GM18520 (cell line): ENCODE data around the gene ANKS6.
A peak's percentile ranks its signal among the peaks of the same experiment; 100 is the strongest.

Experiments
- ATAC-seq: cut with Tn5 transposase; IDR thresholded peaks from one replicate; pipeline ENCODE4 v1.9.1; 2021; ENCODE audit not compliant: unreplicated experiment

Gene ANKS6

DNA sequence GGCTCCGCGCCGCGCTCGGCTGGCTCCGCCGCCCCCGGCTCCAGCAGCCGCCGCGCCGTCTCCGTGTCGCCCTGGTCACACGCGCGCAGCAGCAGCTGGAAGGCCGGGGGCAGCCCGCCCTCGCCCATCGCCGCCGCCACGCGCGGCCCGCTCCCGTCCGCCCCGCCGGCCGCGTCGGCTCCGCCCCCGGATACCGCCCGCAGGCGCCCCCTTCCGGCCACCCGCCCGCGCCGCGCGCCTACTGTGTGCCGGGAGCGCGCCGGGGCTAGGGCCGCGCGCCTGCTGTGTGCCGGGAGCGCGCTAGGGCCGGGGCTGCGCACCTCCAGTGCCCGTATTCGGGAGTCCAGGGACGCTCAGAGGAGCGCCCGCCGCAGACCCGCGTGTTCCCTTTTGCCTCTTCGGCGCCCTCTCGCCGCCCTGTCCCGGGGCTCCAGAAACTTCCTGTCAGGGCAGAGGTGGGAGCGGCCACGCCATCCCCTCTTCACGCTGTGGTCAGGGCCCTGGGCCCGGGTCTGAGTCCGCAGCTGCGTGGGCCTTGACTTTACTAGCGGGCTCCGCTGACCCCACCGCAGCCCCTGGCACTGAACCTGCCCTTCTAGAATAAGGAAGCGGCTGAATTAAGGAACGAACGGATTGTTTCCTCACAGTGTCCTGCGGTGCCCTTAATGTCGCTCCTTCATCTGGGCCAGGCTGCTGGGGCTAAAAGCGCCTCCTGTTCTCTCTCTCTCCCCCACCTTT is at the start of gene ANKS6:
Gene ANKS6 (minus strand): TSS at position 192 of the 738 bp plus-strand sequence. CDS start 64 bp downstream, at position 128.
- peak; percentile 48 for ATAC-seq

DNA sequence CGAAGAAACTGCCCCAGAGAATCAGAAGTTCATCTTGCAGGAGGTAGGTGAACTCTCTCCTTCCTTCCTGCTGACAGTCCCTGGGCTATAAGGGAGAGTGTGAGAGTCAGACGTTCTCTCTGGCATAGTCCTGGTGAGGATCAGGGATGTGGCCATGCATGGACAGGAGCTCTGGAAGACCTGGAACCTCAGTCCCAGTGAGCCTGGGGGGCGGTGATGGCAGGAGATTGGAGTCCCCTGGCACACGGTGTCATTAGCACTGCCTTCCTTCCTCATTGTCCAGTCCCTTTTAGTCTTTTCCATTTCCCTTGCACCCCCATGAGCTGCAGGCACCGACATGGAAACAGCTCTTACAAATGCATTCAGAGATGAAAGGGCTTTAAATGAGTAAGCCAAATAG is 49.7 kb upstream of the ANKS6 start:
- no peak for ATAC-seq

DNA sequence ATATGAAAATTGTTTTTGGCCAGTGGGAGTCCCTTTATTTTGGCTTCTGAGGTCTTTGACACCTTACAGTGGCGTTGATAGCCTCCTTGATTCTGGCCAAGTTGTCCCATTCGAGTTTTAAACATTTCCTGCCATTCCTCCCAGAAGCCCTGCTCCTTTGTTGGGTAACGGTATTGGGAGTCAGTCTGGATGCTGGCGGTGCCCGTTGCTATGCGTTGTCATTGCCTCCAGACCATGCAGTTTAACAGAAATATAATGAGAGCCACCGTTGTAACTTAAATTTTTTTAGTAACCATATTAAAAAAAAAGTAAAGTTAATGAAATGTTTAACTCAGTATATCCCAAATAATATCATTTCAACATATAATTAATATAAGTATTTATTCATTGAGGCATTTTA is 46.2 kb upstream of the ANKS6 start:
- ATAC-seq, result no peak

DNA sequence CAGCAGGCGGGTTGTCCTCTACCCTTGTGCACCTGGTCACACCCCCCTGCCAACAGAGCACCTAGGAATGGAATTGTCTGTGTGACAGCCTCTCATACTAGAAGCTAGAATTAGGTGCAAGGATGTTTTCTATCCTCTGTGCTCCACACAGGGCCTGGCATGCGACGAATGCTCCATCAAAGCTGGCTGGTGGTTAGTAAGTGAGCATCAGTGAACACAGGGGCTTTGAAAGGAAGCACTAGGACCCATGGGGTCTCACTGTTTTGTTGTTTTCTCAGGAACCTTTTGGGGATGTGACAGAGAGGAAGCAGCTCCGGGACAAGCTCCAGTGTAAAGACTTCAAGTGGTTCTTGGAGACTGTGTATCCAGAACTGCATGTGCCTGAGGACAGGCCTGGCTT is 43.4 kb upstream of the ANKS6 start:
- ATAC-seq, result no peak

DNA sequence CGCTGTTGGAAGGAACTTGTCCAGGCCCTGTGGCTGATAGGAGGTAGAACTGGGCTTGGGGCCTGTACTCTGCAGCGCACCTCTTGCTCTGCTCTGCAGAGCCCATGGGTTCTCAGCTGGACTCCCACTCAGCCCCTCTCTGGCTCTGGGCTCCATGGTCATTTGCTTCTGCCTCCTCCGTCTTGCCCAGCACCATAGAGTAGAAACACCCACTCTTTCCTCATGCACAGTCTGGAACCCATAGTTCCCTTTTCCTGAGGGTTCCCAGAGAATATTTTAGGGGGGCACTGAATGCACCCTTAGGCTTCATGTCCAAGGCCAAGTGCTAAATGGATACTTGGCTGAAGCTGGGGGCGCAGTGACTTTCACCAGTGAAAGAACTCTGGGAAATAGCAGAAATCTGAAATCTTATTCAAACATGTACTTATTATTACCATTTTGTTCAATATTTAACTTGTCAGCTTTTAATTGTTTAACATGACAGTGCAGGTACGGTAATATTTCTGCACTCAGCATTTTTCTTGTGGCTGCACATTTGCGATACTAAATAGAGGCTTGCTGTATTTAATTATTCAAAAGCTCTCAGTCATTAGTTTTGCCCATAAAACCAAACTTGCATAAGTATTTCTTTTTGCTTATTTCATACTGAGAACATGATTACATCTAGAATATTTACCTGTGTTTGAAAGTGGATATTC is 42.7 kb upstream of the ANKS6 start:
- ATAC-seq, result no peak

DNA sequence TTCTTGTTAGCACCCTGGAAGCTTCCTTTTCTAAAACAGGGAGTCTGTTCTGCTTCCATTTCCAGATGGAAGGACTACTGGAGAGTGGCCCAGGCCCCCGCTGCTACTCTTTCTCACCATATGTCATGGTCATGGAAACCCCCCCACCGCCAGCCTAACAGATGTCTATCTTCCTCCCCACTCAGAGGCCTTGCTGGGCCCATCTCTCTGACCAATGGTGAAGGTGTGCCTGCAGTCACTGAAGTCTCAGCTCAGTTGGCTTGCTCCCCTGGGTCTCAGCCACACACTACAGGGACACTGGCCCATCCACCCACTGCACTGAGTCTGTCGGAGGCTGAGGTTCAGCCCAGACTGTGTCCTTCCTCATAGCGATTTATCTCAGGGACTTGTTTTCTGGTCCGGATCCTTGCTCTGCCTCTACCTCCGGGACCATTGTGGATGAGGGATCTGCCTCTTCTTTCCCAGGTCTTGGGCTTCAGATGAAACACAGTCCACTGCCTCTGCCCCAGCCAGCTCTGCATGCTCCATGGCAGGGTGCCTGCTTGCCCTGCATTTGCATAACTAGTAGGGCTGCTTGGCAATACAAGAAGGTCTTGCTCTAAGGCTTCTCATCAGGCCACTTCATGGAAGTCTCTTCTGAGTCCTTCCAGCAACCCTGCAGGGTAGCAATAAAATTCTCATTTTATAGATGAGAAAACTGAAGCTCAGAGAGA is 42.0 kb upstream of the ANKS6 start:
- ATAC-seq, result no peak

DNA sequence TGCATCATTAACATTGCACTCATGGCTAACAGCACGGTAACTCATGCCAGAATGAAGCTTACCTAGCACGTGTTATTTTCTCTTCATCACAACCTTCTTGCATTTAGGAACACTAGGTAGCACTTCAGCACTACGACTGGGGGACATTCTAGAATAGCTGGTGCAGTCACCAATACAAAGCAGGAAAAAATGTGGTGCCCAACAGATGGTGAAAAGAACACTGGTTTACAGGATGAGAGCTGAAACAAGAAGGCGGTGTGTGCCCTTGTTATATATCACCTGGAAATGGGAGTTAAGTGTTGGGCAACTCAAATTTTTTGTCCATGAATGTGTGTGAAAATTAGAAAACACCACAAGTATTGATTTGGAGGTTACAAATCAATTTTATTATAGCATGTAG is 41.2 kb upstream of the ANKS6 start:
- no peak for ATAC-seq

DNA sequence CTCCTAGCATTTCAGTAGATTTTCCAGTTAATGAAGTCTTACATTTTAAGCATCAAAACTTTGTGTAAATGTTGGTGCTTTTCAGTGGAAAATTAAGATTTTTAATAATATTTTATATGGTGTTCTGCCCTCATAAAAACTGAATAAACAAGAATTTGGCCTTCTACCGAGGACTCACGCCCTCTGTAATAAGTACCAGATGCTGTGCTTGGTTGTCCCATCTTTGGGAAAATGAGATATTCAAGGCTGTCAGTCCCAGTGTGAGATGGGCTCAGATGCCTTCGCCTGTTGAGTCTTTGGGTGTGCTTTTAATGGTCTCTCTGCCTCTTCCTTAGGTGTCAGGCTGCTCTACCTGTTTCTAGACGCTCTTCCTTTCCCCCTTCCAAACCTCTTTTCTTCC is 39.9 kb upstream of the ANKS6 start:
- no peak for ATAC-seq

DNA sequence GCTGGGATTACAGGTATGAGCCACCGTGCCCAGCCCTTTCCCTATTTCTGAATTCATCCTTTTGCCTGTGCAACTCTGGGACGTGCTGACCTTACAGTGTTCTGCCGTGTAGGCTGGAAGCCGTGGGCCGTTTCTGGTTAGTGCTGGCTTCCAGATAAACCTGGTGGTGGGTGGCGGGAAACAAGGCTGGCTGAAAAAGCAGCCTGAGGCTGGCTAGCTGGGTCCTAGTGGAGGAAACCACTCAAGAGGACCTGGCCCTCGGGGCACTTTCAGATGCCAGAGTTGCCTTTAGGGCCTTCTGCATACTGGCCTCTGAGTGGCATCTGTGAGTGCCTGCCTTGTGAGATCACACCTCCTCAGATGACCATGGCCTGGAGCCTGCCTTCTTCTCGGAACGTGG is 38.0 kb upstream of the ANKS6 start:
- no peak for ATAC-seq

DNA sequence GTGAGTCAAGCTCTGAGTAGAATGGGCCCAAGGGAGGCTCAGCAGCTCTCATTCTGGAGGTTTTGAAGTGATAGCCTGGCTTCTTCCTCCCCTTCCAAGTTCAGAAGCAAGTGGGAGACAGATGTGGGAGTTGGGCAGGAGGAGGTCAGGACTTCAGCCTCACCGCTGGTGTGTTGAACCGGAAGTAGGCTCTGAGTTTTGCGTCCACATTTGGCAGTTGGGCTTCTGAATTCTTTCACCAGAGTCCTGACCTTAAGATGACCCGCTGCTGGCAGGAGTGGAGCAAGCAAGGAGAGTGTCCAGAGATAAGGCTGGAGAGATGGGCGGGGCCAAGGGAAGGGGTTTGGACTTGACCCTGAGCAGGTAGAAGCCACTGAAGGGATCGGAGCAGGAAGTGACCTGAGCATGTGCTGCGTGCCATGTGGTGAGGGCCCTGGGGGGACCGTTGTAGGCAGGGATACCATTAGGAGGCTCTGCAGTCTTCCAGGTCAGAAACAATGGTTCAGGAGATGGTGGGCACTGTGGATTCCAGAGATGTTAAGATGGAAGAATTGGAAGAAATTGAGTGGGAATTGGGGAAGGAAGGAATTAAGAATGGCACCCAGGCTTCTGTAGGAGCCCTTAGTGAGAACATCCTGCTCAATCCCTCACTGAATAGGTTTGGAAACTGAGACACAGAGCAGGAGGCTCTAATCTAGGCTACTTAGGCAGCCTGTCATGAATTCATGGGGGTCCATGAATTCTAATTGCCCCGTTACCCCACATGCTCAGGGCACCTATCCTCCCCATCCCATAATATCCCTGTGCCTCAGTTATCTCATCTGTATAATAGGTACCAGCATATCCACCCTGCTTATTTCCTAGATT is 37.0 kb upstream of the ANKS6 start:
- no peak for ATAC-seq

DNA sequence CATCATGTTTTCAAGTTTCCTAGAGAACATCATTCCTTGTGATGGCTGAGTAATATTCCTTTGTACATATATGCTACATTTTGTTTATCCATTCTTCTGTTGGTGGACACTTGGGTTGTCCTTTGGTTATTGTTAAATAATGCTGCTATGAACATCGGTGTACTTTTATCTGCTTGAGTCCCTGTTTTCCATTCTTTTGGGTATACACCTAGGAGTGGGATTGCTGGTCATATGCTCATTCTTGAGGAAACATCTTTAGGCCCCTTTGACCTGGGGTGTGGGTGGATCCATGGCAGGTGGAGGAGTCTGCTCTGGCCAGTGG is 36.4 kb upstream of the ANKS6 start:
- ATAC-seq, result no peak

DNA sequence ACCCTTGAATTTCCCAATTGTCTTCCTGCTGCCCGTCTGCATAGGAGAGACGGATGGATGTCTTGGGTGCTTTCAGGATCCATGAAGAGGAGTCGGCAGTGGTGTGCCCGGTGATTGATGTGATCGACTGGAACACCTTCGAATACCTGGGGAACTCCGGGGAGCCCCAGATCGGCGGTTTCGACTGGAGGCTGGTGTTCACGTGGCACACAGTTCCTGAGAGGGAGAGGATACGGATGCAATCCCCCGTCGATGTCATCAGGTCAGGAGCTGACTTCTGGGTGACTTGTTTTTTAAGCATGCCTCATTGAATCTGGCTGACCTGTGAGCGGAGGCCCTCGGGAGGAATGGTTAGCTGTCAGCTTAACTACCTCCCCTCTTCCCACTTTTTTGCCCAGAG is 35.3 kb upstream of the ANKS6 start:
- no peak for ATAC-seq

DNA sequence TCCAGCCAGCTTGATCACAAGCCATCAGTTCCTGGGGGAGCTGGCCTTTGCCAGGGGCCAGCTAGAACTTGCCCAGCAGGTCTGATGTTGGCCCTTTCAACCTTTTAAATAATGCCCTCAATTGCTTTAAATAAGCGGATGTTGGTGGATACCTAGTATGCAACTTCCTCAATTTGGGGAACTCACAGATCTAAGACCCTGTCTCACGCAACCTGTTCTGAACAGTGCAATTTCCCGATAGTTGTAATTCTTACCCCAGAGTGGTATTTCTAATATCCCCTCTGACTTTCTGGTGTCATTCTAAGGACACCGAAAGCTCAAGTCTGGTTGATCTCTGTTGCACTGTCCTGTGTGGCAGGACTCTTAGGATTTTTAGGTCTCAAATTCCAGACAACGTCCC is 34.2 kb upstream of the ANKS6 start:
- no peak for ATAC-seq

DNA sequence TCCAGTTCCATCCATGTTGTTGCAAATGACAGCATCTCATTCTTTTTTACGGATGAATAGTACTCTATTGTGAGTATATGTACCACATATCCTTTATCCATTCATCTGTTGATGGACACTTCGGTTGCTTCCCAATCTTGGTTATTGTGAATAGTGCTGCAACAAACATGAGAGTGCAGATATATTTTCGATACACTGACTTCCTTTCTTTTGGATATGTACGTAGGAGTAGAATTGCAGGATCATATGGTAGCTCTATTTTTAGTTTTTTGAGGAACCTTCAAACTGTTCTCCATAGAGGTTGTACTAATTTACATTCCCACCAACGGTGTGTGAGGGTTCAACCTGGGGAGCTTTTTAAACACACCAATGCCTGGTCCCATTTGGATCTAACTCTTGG is 33.4 kb upstream of the ANKS6 start:
- no peak for ATAC-seq

DNA sequence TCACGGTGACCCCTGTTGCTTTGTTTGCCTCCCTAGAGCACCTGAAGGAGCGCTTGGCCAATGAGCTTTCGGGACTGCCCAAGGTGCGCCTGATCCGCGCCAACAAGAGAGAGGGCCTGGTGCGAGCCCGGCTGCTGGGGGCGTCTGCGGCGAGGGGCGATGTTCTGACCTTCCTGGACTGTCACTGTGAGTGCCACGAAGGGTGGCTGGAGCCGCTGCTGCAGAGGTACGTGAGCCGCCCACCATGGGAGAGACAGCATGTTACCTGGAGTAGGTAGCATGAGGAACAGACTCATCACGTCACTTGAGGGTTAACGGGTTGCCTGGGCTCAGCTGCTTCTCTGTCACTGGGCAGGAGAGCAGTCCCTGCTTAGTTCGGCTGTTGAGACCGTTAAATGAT is 30.4 kb upstream of the ANKS6 start:
- ATAC-seq, result no peak

DNA sequence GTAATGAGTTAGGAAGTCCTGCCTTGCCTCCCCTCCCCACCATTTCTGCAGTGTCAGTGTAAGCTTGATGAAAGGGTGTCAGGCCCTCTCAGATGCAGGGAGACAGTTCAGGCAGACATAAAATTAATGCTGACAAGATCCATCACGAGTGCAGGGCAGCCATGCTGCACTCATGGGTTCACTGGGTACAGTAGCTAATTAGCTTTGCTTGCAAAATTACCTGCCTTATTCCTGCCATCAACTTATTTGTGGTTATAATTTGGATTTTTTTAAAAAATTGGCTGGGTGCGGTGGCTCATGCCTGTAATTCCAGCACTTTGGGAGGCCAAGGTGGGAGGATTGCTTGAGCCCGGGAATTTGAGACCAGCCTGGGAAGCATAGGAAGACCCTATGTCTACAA is 29.1 kb upstream of the ANKS6 start:
- no peak for ATAC-seq

DNA sequence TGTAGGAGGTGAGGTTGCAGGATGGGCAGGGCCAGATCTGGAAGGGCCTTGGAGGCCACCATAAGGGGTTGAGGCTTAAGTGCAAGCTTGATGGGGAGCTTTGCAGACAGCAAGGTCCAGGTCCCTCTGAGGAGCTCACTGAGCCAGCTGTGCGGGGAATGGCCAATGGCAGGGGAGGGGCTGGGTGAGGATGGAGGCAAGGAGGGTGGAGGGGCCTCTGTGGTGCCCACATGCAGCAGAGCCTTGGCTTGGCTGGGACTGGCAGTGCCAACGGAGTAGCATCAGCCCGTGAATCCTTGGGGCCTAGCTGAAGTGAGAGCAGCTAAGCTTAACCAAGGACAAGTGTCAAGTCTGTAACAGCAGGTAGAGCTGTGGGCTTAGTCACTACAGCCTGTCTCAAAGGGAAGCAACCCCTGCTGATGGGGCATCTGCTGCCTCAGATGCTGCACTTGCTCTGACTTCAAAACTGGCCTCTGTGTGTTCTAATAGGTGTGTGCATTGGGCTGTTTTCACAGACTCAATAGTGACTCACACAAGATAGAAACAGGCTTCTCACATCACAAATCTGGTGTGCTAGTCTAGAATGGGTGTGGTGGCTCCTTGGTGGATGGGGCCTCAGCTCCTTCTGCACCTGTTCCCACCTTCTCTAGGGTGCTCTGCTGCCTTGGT is 27.4 kb upstream of the ANKS6 start:
- no peak for ATAC-seq

DNA sequence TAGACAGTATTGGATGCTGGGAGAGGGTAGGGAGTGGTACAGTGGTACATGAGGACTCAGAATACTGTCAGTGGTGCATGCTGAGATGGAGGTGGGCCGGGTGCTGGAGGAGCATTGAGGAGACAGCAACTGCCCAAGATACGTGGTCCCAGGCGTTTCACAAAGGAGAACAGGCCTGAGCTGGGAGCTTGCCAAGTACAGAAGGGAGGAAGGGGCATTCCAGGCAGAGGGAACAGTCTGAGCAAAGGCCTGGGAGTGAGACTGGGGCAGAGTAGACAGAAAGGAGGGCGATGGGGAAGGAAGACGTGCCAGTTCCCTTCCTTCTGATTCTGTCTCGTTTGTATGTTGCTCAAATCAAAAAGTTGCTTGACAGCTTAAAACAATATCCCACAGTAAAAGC is 26.3 kb upstream of the ANKS6 start:
- ATAC-seq, result no peak

DNA sequence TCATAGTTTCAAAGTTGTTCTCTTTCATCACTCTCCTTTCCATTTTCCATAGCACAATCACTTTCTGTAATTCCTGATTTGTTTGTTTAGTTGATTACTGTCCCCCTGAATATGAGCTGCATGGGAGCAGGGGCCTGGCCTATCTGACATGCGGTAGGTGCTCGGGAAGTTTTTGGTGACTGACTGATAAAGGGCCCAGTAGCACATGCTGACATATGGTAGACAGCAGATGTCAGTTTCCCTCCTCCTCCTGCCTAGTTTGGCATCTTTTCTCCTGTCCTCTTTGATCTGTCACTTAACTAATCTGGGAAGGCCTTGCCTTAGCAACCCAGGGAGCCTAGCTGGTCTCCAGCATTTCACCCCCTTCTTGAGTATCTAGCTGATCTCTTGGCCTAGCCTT is 25.5 kb upstream of the ANKS6 start:
- ATAC-seq, result no peak

DNA sequence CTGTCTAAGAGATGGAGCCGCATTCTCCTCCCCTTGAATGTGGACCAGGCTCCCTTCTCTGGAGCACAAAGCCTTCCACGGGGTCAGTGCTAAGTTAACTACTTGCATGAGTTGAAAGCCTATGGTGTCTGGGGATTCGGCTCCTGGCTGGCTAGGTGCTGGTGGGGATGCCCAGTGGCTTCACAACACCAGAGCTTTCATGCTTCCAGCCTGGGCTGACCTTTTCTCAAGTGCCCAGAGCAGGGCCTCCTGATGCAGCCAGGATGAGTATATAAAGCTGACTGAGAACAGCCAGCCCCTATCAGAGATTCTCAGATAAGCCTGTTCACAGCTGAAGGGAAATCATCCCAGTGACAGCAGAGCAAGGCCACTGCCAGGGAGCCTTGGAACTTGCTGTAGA is 22.9 kb upstream of the ANKS6 start:
- ATAC-seq, result no peak

DNA sequence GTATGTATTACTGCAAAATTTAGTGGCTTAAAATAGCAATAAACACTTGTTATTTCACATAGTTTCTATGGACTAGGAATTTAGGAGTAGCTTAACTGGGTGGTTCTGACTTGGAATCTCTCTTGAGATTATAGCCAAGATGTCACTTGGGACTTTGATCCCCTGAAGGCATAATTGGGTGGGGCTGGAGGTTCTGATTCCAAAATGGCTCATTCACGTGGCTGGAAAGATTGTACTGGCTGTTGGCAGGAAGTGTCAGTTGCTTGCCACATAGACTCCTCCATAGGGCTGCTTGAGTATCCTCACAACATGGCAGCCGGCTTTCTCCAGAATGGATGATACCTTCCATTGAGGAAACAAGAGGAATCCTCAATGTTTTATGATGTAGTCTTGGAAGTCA is 22.4 kb upstream of the ANKS6 start:
- ATAC-seq, result no peak
